ENCODE results near the gene RRP12.
A peak's percentile ranks its signal among the peaks of the same experiment; 100 is the strongest.

The RRP12 gene

GRCh38 chr10:97334370-97335175, 66.6 kb downstream of the RRP12 start, which contains the start of gene FRAT2:
Gene FRAT2 (minus strand): TSS chr10:97334729. CDS start chr10:97334572, 157 bp downstream.
- DNase-seq: peak; percentile 54

GRCh38 chr10:97333601-97334369, 67.4 kb downstream of the RRP12 start:
- DNase-seq: no peak

- DNase-seq: no peak
These were observed 67.9 kb downstream of the RRP12 start for GRCh38 chr10:97333351-97333600.

- no peak for DNase-seq
These were observed 68.4 kb downstream of the RRP12 start for GRCh38 chr10:97332591-97333350.

- DNase-seq: no peak
These were observed 69.9 kb downstream of the RRP12 start for GRCh38 chr10:97331153-97331703.

GRCh38 chr10:97329766-97330165, 71.4 kb downstream of the RRP12 start:
- DNase-seq: no peak

- no peak for DNase-seq
These were observed 72.3 kb downstream of the RRP12 start for GRCh38 chr10:97328646-97329453.

GRCh38 chr10:97327348-97328294, 73.5 kb downstream of the RRP12 start:
- DNase-seq: peak; percentile 72

GRCh38 chr10:97325754-97326153, 75.4 kb downstream of the RRP12 start:
- no peak for DNase-seq

- DNase-seq: no peak
These were observed 77.6 kb downstream of the RRP12 start for GRCh38 chr10:97323501-97323900.

- DNase-seq: no peak
These were observed 79.3 kb downstream of the RRP12 start for GRCh38 chr10:97321804-97322190.

GRCh38 chr10:97321032-97321803, 79.9 kb downstream of the RRP12 start:
- DNase-seq: no peak

- DNase-seq: no peak
These were observed 80.6 kb downstream of the RRP12 start for GRCh38 chr10:97320480-97321031.

- no peak for DNase-seq
These were observed 81.3 kb downstream of the RRP12 start for GRCh38 chr10:97319671-97320479.

GRCh38 chr10:97318772-97319651, 82.1 kb downstream of the RRP12 start, which contains the start of gene FRAT1:
Gene FRAT1 (plus strand): TSS chr10:97319271. CDS start chr10:97319454, 183 bp downstream.
- peak; percentile 47 for DNase-seq

- DNase-seq: no peak
These were observed 86.5 kb downstream of the RRP12 start for GRCh38 chr10:97314671-97315070.

- DNase-seq: no peak
These were observed 88.2 kb downstream of the RRP12 start for GRCh38 chr10:97312897-97313296.

GRCh38 chr10:97311111-97311626, 90.0 kb downstream of the RRP12 start:
- no peak for DNase-seq
